ENCODE measurements around the gene MRC1.

The MRC1 gene

DNA sequence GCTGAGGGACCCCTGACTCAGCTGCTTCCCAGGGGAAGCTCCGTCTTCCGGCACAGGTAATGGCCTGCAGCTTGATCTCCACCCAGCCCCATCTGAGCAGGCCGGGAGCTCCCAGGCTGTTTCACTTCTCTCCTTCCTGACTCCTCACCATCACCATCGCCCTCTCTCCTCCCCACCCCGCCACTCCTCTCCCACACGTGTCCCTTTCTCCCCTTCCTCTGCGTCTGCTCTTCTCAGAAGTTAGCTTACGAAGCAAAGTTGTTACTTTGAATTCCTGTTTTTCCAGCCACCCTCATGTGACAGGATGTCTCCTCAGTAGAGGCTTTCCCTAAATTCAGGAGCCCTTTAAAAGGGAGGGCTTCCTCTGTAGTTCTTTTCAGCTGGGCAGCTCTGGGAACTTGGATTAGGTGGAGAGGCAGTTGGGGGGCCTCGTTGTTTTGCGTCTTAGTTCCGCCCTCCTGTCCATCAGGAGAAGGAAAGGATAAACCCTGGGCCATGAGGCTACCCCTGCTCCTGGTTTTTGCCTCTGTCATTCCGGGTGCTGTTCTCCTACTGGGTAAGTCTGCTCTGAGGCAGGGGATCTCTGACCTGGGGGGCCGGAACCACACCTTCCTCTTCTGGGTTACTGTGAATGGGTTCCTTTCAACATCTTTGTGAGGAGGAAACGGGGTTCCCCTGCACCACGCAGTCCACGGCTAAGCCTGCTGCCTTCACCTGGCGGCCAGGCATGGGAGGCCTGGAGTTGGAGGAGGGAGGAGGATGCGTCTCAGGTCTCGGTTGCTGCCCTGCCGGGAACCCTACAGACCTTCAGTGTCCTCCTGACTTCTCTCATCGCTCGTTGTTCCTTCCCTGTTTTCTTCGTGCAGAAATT, at the start of gene MRC1:
Gene MRC1, plus strand, starts transcription at position 378 of the 871 bp plus-strand sequence. Its CDS starts 118 bp downstream, at position 496.
- no peak for DNase-seq

GRCh38 chr10:17764142-17764541, 45.0 kb upstream of the MRC1 start:
- DNase-seq, result no peak

DNA sequence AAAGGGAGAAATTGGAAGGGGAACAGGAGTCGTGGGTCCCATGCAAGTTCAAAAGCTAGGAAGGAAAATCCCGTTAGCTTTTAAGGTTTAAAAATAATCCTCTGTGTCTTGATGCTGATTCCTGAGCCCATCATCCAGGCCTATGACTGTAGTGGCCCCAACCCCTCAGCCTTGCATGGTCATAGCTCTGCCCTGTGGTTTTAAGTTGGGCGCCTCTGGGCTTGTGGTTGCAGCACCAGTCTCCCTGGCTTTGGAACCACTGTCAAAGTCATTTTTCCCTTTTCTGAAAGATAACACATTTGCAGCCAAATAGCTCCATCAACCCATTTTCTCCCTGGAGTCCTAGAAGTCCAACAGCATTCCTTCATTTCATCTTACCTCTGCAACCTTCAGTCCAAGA, 43.5 kb upstream of the MRC1 start:
- DNase-seq, result no peak

GRCh38 chr10:17766731-17767130, 42.4 kb upstream of the MRC1 start:
- DNase-seq, result no peak

DNA sequence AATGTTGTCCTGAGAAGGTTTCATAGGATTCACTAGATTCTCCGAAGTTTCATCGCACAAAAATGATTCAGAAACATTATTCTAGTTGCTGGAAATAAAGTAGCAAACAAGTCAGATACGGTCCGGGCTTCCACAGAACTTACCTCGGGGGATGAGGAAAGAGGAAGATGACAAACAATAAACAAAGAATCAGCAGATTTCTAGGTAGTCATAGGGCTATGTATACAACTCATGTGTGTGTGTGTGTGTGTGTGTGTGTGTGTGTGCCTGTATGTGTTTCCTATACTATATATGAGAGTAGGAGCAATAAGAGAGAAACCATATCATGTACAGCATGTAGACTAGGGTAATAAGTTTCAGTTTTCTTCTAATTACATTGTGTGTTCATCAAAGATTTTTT, 40.7 kb upstream of the MRC1 start:
- DNase-seq, result no peak

DNA sequence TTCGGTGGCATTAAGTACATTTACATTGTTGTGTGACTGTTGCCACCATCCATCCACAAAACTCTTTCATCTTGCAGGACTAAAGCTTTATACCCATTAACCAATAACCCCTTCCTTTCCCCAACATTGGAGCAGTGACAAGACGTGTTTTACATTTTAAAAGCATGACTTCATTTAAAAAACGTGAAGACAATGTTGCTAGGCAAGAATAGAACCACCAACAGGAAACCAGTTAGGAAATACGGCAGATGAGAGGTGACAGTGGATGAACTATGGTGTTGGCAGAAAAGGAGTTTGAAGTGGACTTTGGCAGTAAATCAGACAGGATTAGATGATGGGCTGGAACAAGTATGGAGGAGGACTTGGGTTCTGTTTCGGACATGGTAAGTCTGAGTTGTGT, 40.2 kb upstream of the MRC1 start:
- no peak for DNase-seq

GRCh38 chr10:17771017-17771416, 38.1 kb upstream of the MRC1 start:
- no peak for DNase-seq

GRCh38 chr10:17779784-17780183, 29.4 kb upstream of the MRC1 start:
- DNase-seq, result no peak

DNA sequence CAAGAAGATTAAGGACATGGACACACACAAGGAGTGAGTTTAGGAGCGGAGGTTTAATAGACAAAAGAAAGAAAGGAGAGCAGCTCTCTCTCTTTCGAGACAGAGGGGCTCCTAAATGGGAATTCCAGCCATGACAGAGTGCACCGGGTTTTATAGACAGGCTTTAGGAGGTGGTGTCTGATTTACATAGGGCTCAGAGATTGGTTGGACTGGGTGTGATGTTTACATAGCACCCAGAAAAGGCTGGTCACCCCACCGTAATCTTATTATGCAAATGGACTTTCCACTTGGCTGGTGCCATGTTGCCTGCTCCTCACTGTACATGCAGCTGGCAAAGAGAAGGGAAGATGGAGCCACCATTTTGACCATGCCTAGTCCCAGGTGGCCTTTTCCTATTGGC, 28.4 kb upstream of the MRC1 start:
- DNase-seq, result no peak

- no peak for DNase-seq
These were observed 27.3 kb upstream of the MRC1 start for GRCh38 chr10:17781856-17782255.

- no peak for DNase-seq
These were observed 26.1 kb upstream of the MRC1 start for GRCh38 chr10:17782921-17783665.

- DNase-seq, result no peak
These were observed 25.4 kb upstream of the MRC1 start for GRCh38 chr10:17783751-17784150.

DNA sequence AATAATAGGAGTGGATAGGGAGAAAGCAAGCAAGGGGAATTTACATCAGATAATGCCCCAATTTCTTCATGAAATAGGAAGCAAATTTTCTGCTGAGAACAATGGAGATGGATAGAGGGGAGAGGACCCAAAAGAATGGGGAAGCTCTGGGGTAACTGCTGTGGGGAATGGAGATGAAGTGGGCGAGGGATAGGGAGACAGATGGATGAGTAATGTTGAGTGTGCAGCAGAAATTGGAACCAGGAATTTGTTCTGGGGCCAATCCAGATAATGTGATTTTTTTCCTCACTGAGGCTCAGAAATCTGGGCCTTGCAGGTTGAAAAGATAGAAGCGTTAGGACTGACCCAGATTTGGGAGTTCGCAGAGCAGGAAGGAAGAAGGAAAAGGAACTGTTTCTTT, 24.5 kb upstream of the MRC1 start:
- DNase-seq, result no peak

- DNase-seq, result no peak
These were observed 23.7 kb upstream of the MRC1 start for GRCh38 chr10:17785276-17785930.

GRCh38 chr10:17787087-17787961, 21.8 kb upstream of the MRC1 start:
- no peak for DNase-seq

GRCh38 chr10:17788646-17789045, 20.5 kb upstream of the MRC1 start:
- DNase-seq, result no peak

DNA sequence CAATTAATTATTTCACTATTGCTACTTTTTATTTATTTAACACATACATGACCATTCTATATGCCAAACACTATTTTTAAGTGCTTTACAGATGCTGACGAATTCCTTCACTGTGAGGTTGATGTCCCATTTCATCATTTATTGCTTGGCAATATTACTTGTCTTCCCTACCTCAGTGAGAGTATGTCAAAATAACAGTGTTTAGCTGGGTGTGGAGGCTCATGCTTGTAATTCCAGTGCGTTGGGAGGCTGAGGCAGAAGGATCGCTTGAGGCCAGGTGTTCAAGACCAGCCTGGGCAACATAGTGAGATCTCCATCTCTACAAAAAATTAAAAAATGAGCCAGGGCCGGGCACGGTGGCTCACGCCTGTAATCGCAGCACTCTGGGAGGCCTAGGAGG, 19.8 kb upstream of the MRC1 start:
- DNase-seq, result no peak

- no peak for DNase-seq
These were observed 18.5 kb upstream of the MRC1 start for GRCh38 chr10:17790651-17791050.

- DNase-seq, result no peak
These were observed 16.2 kb upstream of the MRC1 start for GRCh38 chr10:17792991-17793390.

DNA sequence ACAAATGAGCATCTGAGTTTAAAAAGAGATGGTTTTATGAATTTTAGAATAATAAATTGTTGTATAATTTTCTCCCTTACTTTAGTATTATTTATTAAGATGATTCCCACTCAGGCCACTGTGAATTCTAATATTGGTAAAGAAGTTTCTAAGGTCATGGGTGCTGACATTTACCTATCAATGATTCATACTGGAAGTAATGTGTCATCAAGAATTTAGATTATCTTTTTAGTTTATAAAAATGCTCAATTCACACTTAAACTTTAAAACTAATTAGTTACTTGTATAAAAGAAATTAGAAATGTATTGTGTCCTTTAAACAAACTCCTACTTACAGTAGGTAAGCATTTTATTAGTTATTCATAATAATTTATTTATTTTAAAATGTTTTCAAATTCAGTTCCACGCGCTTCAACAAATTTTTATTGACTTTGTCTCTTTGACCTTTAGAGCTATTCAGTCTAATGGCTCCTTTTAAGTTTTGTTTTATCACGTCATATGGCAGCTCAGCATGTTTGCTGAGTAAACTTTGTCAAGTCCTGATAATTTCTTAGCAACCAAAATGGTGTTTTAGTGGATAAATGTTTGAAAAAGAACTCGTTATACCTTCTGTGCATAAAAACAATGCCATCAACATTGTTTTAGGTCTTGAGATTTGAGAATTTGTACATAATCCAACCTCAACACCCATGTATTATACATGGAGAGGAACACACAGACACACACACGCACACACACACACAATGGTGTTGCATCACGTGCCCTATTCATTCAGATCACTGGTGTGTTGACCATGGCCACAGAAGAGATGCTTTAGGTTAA, 15.1 kb upstream of the MRC1 start:
- DNase-seq, result no peak

DNA sequence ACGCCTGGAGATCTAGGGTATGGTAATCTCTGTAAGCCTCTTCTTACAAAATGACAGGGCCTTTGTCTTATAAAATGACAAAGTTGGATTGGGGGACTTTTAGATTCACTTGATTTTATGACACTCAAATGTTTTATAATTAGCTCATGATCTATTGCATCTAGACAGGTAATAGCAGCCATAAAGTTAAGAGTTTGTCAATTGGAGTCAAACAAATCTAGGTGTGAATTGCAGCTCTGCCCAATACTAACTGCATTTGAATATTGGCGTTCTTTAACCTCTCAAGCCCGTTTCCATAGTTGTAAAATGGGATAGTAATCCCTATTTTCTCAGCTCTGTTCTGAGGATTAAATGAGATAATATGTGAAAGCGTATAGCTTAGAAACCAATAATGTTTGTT, 14.1 kb upstream of the MRC1 start:
- DNase-seq, result no peak

All from NCI-H345 (cell line).